ENCODE results near the gene PCDHA3.

- TF ChIP-seq POLR2A (IDR thresholded peaks at IDR 0.05) (no peak), CTCF (IDR thresholded peaks at IDR 0.05) (no peak)
Observed at GRCh38 chr5:140808889-140809291, 8.0 kb downstream of the PCDHA3 start.

All from thyroid gland (tissue), 4 donors.